HepG2 (cell line): ENCODE results near the gene NOS1AP. TPM values are rescaled to one million over a fixed set of nuclear protein-coding genes. Genes with fewer than 3 reads are reported as not detected.

Experiments used
- ATM ChIP-seq: fragments of 450-650 bp; IDR thresholded peaks from 2 replicates; pipeline ENCODE4 v1.7.1; 2017; ENCODE audit warnings: mild to moderate bottlenecking, borderline replicate concordance
- DNMT1 ChIP-seq: sonication (generic); formaldehyde crosslinking; IDR thresholded peaks from 2 replicates; pipeline ENCODE4 v1.5.1; 2020; ENCODE audit warnings: mild to moderate bottlenecking, missing genetic modification reagents
- MAFG ChIP-seq: sonication (generic); formaldehyde crosslinking; IDR thresholded peaks from 2 replicates; pipeline ENCODE4 v1.5.1; 2020; ENCODE audit warnings: mild to moderate bottlenecking, missing genetic modification reagents
- MED13 ChIP-seq: sonication (generic); formaldehyde crosslinking; IDR thresholded peaks from 2 replicates; pipeline ENCODE4 v1.5.0; 2020; ENCODE audit warnings: missing genetic modification reagents
- MTF1 ChIP-seq: sonication (generic); formaldehyde crosslinking; IDR thresholded peaks from 2 replicates; pipeline ENCODE4 v1.5.0; 2020; ENCODE audit warnings: missing genetic modification reagents
- MTF2 ChIP-seq: sonication (generic); formaldehyde crosslinking; IDR thresholded peaks from 2 replicates; pipeline ENCODE4 v1.5.0; 2020; ENCODE audit warnings: missing genetic modification reagents, borderline replicate concordance
- RARG ChIP-seq: sonication (generic); formaldehyde crosslinking; IDR thresholded peaks from 2 replicates; pipeline ENCODE4 v1.4.0; 2020; ENCODE audit warnings: low read depth, mild to moderate bottlenecking, missing genetic modification reagents
- RBM39 ChIP-seq: fragments of 200-400 bp; formaldehyde crosslinking; IDR thresholded peaks from one replicate; pipeline ENCODE4 v1.6.1; 2018; ENCODE audit warnings: antibody characterized with exemption, mild to moderate bottlenecking, low read depth, low read length; ENCODE audit not compliant: poor library complexity, severe bottlenecking
- SRSF9 ChIP-seq: fragments of 200-400 bp; formaldehyde crosslinking; IDR thresholded peaks from 2 replicates; pipeline ENCODE4 v1.6.1; 2018; ENCODE audit warnings: borderline replicate concordance, mild to moderate bottlenecking, low read depth, low read length; ENCODE audit not compliant: insufficient read depth, poor library complexity, severe bottlenecking
- SUZ12 ChIP-seq: fragments of 150-350 bp; IDR thresholded peaks from 2 replicates; pipeline ENCODE4 v1.6.1; 2014; ENCODE audit warnings: low read depth, low read length
- ZFP90 ChIP-seq: sonication (generic); formaldehyde crosslinking; IDR thresholded peaks from 2 replicates; pipeline ENCODE4 v1.8.0; 2022; ENCODE audit warnings: missing genetic modification reagents, mild to moderate bottlenecking, inconsistent platforms, borderline replicate concordance
- ZNF138 ChIP-seq: sonication (generic); formaldehyde crosslinking; IDR thresholded peaks from 2 replicates; pipeline ENCODE4 v1.5.0; 2020; ENCODE audit warnings: mild to moderate bottlenecking, low read depth, missing genetic modification reagents
- ZNF382 ChIP-seq: sonication (generic); formaldehyde crosslinking; IDR thresholded peaks from 2 replicates; pipeline ENCODE4 v1.5.0; 2020; ENCODE audit warnings: missing genetic modification reagents, mild to moderate bottlenecking, borderline replicate concordance
- ZNF562 ChIP-seq: sonication (generic); formaldehyde crosslinking; IDR thresholded peaks from 2 replicates; pipeline ENCODE4 v1.8.0; 2022; ENCODE audit warnings: missing genetic modification reagents, borderline replicate concordance
- ZNF605 ChIP-seq: sonication (generic); formaldehyde crosslinking; IDR thresholded peaks from 2 replicates; pipeline ENCODE4 v1.8.0; 2022; ENCODE audit warnings: mild to moderate bottlenecking, missing genetic modification reagents
- ZSCAN31 ChIP-seq: sonication (generic); formaldehyde crosslinking; IDR thresholded peaks from 2 replicates; pipeline ENCODE4 v1.5.0; 2020; ENCODE audit warnings: low read depth, mild to moderate bottlenecking, missing genetic modification reagents
- polyA plus RNA-seq, 8 experiments: library from polyadenylated mRNA; depleted of rRNA in 3 of 8; stranded (reverse) in 7 of 8; unstranded in 1 of 8; fragments of >200 nt; fragmentation: Illumina TruSeq in 4 of 8; extraction: Trizol in 4 of 8; gene quantifications; 2 replicates each; pipeline versions ENCODE4 v1.2.1 to v1.2.3, GENCODE V29; 2011 to 2016; ENCODE audit warnings: low read depth in 4 of 8, missing spikeins in 1 of 8, mixed read lengths in 1 of 8; ENCODE audit not compliant: insufficient read depth in 1 of 8
- total RNA-seq, 5 experiments: library from RNA; depleted of rRNA; stranded (reverse); fragments of >200 nt; fragmentation: Illumina TruSeq; extraction: Trizol; gene quantifications; 2 replicates each; pipeline ENCODE4 v1.2.3, GENCODE V29; 2016; ENCODE audit warnings: low read depth in 1 of 5
- TF ChIP-seq, protein P1 (sequence below): sonication (generic); formaldehyde crosslinking; IDR thresholded peaks from 2 replicates; pipeline ENCODE4 v1.8.0; 2022; ENCODE audit warnings: missing genetic modification reagents, mild to moderate bottlenecking, inconsistent platforms, borderline replicate concordance
- TF ChIP-seq, protein P2 (sequence below): sonication (generic); formaldehyde crosslinking; IDR thresholded peaks from 2 replicates; pipeline ENCODE4 v1.4.0; 2020; ENCODE audit warnings: mild to moderate bottlenecking, missing genetic modification reagents
- TF ChIP-seq, protein P3 (sequence below): sonication (generic); formaldehyde crosslinking; IDR thresholded peaks from 2 replicates; pipeline ENCODE4 v1.5.0; 2020; ENCODE audit warnings: mild to moderate bottlenecking, low read depth, missing genetic modification reagents, borderline replicate concordance
- TF ChIP-seq, protein P4 (sequence below): sonication (generic); formaldehyde crosslinking; IDR thresholded peaks from 2 replicates; pipeline ENCODE4 v1.4.0; 2020; ENCODE audit warnings: mild to moderate bottlenecking, missing genetic modification reagents
- TF ChIP-seq, protein P5 (sequence below): IDR thresholded peaks from 2 replicates; pipeline ENCODE4 v1.6.1; 2016; ENCODE audit warnings: missing biosample characterization, missing genetic modification reagents, low read depth
- TF ChIP-seq, protein P6 (sequence below): sonication (generic); formaldehyde crosslinking; IDR thresholded peaks from 2 replicates; pipeline ENCODE4 v1.4.0; 2020; ENCODE audit warnings: missing genetic modification reagents
- TF ChIP-seq, protein P7 (sequence below): sonication (generic); formaldehyde crosslinking; IDR thresholded peaks from 2 replicates; pipeline ENCODE4 v1.8.0; 2022; ENCODE audit warnings: low read depth, missing genetic modification reagents

The NOS1AP gene
- total and polyA plus RNA-seq, 2 of the 13 experiments (the other 11 are each of a cell fraction or from before 2014, with no cell fraction given): 2.0 to 3.3 TPM

DNA sequence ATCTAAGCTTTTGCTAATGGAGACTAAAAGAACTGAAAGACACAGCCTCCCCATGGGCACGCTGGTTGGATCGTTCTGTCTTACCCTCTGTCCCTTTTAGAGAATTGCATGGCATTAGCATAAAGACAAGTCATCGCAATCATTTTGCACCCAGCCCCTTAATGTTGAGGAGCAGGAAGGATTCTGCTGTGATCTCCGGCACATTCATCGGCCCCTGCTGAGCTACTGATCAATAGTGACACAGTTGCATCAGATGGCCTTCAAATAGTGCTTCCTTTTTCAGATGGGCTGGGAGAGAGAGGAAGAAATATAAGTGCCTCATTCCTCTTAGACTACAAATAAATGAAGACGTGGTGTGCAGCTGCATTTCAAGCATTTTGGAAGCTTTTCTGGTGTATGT is 75.4 kb downstream of the NOS1AP start (continued):
- TF ChIP-seq, protein P1, sequence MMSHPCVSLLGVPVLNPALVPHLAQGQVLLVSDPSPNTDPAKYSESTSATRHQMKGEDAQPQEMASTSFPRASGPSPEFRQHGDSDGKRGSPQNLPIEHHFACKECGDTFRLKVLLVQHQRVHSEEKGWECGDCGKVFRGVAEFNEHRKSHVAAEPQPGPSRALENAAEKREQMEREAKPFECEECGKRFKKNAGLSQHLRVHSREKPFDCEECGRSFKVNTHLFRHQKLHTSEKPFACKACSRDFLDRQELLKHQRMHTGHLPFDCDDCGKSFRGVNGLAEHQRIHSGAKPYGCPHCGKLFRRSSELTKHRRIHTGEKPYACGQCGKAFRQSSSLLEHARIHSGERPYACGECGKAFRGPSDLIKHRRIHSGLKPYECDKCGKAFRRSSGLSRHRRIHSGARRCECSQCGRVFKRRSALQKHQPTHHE (CRISPR knock-in tag): no peak
- TF ChIP-seq ZSCAN31 (CRISPR knock-in tag) (no peak), ZNF382 (CRISPR knock-in tag) (no peak), ZNF138 (no peak), DNMT1 (CRISPR knock-in tag) (no peak), ZNF605 (CRISPR knock-in tag) (no peak), MED13 (no peak), SUZ12 (no peak), ZFP90 (CRISPR knock-in tag) (no peak), RBM39 (no peak), RARG (CRISPR knock-in tag) (no peak), SRSF9 (no peak), MTF2 (CRISPR knock-in tag) (no peak), MTF1 (CRISPR knock-in tag) (no peak), ZNF562 (CRISPR knock-in tag) (no peak), ATM (no peak), MAFG (no peak)
- TF ChIP-seq, protein P2, sequence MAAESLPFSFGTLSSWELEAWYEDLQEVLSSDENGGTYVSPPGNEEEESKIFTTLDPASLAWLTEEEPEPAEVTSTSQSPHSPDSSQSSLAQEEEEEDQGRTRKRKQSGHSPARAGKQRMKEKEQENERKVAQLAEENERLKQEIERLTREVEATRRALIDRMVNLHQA (CRISPR knock-in tag): no peak
- TF ChIP-seq, protein P3, sequence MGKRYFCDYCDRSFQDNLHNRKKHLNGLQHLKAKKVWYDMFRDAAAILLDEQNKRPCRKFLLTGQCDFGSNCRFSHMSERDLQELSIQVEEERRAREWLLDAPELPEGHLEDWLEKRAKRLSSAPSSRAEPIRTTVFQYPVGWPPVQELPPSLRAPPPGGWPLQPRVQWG (CRISPR knock-in tag): no peak
- TF ChIP-seq, protein P4, sequence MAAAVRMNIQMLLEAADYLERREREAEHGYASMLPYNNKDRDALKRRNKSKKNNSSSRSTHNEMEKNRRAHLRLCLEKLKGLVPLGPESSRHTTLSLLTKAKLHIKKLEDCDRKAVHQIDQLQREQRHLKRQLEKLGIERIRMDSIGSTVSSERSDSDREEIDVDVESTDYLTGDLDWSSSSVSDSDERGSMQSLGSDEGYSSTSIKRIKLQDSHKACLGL: no peak
- TF ChIP-seq, protein P5, sequence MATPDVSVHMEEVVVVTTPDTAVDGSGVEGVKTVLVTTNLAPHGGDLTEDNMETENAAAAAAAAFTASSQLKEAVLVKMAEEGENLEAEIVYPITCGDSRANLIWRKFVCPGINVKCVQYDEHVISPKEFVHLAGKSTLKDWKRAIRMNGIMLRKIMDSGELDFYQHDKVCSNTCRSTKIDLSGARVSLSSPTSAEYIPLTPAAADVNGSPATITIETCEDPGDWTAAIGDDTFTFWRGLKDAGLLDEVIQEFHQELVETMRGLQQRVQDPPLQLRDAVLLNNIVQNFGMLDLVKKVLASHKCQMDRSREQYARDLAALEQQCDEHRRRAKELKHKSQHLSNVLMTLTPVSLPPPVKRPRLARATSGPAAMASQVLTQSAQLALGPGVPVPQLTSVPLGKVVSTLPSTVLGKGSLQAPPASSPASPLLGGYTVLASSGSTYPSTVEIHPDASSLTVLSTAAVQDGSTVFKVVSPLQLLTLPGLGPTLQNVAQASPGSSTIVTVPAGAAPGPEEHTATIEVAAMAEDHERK: no peak
- TF ChIP-seq, protein P6, sequence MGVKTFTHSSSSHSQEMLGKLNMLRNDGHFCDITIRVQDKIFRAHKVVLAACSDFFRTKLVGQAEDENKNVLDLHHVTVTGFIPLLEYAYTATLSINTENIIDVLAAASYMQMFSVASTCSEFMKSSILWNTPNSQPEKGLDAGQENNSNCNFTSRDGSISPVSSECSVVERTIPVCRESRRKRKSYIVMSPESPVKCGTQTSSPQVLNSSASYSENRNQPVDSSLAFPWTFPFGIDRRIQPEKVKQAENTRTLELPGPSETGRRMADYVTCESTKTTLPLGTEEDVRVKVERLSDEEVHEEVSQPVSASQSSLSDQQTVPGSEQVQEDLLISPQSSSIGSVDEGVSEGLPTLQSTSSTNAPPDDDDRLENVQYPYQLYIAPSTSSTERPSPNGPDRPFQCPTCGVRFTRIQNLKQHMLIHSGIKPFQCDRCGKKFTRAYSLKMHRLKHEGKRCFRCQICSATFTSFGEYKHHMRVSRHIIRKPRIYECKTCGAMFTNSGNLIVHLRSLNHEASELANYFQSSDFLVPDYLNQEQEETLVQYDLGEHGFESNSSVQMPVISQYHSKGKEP (CRISPR knock-in tag): no peak
- TF ChIP-seq, protein P7, sequence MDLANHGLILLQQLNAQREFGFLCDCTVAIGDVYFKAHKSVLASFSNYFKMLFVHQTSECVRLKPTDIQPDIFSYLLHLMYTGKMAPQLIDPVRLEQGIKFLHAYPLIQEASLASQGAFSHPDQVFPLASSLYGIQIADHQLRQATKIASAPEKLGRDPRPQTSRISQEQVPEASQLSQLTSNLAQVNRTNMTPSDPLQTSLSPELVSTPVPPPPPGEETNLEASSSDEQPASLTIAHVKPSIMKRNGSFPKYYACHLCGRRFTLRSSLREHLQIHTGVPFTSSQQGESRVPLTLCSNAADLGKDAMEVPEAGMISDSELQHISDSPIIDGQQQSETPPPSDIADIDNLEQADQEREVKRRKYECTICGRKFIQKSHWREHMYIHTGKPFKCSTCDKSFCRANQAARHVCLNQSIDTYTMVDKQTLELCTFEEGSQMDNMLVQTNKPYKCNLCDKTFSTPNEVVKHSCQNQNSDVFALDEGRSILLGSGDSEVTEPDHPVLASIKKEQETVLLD (CRISPR knock-in tag): no peak
